Brain pericyte (primary cell): ENCODE measurements around the gene MBLAC2.

Experiments
- DNase-seq: peaks from one replicate; pipeline ENCODE4 v3.0.0-alpha.2; 2012; ENCODE audit warnings: low read depth, low spot score

The MBLAC2 gene

DNA sequence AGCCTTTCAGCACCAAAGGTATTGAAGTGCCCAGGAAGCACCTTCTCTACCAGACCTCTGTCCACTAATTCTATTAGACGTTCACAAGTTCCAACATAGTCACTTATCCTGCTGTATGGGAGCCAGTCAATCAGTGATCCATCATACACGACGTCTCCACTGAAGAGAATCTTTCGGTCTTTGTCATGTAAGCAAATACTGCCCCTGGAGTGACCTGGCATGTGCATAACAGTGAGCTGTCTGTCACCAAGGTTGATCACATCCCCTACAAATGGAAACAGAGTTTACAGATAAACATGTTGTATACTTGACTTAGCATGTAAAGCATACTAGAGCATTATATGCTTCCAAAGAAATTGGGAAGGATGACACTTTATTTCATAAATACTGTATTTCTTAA lies 13.3 kb downstream of the MBLAC2 start:
- DNase-seq: no peak

DNA sequence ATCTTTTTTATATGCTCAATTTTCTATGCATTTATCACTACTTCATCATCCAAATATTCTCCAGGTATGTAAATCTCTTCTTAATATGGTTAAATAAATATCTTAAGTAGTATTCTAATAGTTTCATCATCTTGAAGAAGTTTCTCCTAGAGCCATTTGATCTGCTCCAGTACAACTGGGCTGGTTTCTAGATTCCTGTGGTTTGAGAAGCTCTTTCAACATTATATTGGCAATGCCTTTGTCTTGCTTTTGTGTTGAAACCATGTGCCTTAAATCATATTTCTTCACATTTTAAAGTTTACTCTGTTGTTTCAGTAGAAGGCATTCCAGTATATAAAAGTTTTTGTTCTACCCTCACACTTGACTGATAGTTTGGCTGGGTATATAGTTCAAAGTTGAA lies 27.6 kb downstream of the MBLAC2 start:
- no peak for DNase-seq

DNA sequence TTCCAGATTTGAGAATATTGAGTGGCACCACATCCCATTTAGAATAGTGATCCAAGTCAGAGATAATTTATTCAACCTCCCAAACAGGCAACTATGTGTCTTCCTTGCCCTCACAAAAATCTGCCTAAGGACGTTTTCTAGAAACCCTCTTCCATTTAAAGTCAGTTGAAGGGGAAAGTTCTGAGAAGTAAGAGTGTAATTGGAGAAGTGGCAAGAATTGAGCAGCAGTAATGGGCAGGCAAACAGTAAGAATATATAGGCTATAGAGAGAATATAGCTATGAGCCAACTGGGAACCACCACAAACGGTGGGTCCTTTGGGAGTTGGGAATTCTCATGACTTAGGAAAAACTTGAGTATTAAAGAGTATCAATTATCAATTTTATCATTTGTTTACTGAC lies 33.9 kb downstream of the MBLAC2 start:
- DNase-seq: no peak

DNA sequence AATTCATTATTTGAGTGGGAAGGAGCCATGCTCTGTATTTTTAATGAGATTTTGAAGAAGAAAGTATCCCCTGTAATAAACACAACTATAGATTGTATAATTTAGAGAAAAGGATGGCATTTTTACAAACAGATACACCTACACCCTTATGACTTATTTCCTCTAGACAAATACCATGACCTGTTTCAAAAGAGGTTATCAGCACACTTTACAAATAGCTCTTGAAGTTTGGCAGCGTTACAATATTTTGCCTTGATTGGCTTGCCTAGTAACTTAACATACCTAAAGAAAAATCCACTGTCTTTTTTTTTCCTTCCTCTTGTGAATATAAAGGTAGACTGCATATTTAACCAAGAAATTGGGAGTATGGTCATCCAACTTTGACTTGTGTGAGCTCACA lies 36.5 kb downstream of the MBLAC2 start:
- no peak for DNase-seq

DNA sequence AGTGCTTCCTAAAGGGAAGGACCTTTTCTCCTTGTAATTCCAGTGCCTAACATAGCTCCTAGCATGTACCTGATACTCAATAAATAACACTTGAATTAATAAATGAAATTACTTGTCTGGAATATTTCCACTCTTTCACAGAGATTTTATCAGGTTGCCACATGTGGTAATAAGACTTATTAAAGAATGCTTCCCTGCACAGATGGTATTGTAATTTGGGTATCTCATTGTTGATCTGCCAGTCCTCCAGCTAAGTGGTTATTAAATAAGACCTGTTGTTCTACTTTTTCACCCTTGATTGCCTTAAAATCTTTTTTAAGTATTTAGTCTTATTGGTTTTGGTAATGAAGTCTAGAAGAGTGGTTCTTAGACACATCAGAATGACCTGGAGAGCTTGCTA lies 36.9 kb downstream of the MBLAC2 start:
- DNase-seq: no peak

DNA sequence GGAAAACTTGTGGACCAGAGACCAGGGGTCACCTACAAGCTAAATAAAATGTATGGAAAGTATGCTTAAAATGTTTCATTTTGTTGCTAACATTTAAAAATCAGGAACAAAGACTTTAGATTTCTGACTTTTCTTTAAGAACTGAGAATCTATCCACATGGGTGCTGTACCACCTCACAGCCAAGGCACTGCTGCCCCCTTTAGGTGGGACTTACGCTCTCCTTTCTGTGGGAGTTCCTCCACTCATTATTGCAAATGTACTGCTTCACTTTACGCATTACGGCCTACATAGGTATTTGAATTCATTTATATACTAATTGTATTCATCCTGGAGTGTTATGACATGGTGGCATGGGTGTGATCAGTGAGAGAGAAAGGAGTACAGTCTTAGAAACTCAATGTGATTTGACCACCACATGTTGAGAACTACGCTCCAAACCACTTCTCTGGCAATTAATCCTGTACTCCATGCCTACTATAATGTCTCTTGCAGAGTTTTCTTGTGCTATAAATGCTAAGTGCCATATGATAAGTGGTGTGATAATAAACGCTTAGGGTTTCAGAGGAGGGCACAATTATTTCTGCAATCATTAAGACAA lies 40.4 kb downstream of the MBLAC2 start:
- DNase-seq: no peak

DNA sequence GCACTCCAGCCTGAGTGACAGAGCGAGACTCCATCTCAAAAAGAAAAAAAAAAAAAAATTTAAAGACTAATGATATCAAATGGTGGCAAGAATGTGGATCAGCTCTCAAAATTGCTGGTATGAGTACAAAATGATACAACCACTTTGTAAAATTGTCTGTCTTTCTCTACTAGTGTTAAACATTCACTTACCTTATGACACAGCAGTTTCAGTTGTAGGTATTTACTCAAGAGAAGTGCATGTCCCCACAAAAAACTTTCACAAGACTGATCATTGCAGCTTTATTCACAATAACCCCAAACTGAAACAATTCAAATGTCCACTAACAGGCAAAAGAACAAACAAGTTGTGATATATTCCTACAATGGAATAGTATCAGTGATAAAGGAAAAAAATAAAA lies 50.3 kb downstream of the MBLAC2 start:
- no peak for DNase-seq

DNA sequence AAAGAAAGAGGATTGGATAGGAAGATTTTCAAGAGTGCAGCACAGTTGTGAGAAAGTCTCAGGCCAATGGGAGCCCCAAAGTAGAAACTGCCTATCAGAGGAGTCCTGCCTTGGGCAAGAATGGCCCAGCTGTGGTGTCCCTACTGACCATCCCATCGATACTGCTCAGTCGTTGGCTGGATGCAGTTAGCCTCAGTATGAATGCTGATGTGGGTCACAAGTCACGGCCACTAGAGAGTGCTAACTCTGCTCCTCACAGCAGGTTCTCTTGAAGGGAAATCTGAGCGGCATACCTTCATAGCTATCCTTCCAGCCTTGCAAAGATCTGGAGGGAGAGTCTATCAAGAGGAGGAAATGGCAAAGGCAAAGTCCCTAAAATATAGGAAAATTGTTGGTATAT lies 53.4 kb downstream of the MBLAC2 start:
- DNase-seq: no peak

DNA sequence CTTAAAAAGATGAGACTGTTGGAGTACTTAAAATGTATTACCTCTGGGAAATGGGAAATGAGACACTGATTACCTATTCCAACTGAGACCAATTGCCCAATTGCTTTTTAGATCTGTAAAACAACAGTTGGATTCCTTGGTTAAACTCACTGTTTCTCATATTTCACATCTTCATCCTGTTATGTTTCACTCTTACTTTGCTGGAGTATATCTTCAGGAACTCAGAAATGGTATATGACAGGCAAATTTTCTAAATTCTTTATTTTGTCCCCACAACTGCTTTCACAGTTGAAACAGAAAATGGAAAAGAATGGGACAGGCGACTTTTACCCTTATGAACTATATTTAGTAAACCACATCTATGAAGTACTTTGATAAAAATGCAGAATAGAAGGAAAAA lies 56.4 kb downstream of the MBLAC2 start:
- DNase-seq: no peak

DNA sequence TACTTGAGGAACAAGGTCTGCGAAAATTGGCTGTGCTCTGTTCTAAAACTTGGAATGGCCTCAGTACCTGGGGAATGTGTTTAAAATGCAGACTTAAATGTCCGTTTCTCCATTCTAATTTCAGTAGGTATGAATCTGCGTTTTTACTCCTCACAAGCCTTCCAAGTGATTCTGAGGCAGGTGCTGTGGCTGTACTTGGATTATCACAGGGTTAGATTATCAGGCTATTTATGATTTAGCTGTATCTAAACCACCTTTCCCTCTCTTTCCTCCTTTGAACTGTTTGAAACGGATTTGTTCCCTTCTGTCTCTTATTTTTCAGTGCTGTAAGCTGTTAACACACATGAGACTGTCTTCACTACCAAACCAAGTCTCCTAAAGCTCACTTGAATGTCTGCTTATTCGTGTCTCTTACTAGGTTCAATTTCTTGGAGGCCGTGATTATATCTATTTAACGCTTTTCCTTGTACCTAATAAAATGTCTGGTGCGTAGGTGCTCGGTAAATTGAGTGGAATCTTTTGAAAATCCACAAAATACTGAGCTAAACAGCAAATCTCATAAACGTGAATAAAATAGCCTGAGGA lies 64.3 kb downstream of the MBLAC2 start:
- no peak for DNase-seq

DNA sequence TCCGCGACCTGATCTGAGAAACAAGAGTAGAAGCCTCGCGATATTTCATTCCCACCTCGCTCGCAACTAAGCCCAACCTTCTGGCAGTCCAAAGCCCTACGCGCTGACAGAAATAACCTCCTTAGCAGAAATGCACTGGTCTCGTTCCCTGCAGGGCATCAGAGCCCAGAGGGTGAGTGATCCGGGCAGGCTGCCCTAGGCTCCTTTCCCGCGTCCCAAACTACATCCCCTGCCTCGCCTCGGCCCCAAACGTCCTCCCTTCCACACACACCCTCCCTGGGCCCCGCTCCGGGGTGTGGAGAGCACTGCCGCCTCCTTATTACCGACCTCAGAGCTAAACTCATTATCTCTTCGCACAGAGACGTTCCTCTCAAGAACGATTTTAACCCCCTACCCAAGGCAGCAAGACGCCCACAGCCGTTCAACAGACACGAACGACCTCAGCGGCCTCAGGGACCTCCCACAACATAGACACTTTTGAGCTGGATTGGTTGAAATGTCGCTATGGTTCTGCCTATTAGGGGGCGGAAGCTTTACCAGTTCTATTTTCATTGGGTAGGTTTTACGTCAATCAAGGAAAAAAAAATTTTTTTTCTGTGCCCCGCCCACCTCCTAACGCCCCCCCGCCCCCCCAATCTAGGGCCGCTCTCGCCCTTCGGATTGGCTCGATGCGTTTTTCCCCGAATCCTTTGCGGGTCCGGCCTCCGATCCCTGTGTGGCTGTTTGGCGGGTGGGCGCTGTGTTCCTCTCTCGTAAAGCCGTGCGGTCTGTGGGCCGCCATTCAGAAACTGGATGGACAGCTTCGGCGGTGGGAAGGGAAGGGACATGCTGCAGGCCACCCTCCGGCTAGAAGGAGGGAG lies 65.0 kb downstream of the MBLAC2 start, which contains the start of gene CETN3:
Gene CETN3 (minus strand): TSS at position 439 of the 860 bp plus-strand sequence. CDS start 95 bp downstream, at position 344.
- DNase-seq: peak; percentile 82

DNA sequence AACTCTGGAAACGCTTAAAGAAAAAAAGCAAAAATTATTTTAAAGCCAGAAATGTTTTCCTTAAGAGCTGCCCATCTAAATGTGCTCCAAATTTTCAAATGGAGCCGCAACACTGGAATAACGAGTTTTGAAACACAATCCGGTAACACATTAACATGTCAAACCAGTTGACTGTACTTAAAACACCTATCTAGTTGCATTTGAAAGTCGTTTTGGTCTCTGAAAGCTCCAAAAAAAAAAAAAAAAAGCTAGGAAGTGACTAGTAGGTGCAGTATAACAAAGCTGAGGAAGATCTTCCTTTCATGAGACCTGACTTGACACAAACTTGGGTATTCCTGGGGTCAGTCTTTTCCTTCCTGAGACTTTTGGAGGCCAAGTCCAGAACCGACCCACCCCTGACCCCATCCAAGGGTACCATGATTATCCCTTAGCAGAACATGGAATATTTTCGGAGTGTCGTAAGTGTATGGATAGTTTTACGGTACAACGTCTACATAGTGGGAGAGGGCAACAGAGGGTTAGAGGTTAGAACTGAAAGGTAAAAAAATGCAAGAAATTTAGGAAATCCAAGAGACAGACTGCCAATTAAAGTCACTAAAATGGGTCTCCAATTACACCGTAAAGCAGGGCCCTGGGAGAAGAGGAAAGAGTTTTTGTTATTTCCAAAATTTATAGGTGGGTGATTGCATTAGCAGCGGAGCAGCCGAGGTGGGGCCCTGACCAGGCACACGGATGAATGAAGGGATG lies 65.8 kb downstream of the MBLAC2 start:
- DNase-seq: no peak
